GM13976 (cell line): ENCODE results near the gene CA9.

ENCODE experiments used
- DNase-seq: peaks from one replicate; pipeline ENCODE4 v3.0.0; 2012; ENCODE audit warnings: low spot score
- in situ Hi-C: fragments of 300-500 bp; cut with MboI; formaldehyde crosslinking; loops from one replicate; pipeline ENCODE4 v1.12.0; 2022; ENCODE audit warnings: low sequenced_read_pairs, mixed read lengths, inconsistent platforms; ENCODE audit not compliant: unreplicated experiment
- TF ChIP-seq, protein P1 (sequence below): IDR thresholded peaks from 2 replicates; pipeline ENCODE4 v1.5.1; 2012; ENCODE audit warnings: borderline replicate concordance, mild to moderate bottlenecking; ENCODE audit not compliant: insufficient read depth; ENCODE audit errors: extremely low read depth, missing control alignments, control extremely low read depth

Gene CA9

DNA sequence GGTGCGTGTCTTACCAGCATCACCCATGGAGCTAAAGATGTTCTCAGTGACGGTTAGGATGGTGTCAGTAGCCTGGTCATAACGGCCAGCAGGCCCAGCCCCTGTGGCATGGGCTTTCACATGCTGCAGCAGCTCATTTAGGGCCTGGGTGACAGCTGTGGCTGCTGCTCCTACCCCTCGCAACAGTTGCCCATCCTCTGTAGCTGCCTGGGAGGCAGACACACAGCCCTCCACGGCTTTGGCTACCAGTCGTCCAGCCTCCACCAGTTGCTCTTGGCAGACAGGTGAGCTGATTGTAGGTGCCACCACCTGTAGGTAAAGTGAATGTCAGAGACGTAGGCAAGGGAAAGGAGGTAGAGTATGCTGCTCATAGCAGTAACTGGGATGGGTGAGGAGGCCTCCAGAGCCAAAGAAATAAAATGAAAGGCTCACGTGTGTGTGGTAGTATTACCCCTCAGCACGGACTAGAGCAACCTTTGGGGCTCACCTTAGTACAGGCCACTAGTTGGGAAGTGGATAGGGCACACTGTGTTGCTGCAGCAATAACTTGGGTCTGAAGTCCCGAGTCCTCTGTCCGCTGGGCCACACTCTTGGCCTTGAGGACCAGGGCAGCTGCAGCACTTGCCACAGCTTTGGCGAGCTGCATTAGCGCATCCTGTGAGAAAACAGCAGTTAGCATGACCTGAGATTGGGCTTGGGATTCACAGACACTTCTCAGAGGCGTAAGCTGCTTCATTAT, 43.6 kb downstream of the CA9 start:
- TF ChIP-seq, protein P1, sequence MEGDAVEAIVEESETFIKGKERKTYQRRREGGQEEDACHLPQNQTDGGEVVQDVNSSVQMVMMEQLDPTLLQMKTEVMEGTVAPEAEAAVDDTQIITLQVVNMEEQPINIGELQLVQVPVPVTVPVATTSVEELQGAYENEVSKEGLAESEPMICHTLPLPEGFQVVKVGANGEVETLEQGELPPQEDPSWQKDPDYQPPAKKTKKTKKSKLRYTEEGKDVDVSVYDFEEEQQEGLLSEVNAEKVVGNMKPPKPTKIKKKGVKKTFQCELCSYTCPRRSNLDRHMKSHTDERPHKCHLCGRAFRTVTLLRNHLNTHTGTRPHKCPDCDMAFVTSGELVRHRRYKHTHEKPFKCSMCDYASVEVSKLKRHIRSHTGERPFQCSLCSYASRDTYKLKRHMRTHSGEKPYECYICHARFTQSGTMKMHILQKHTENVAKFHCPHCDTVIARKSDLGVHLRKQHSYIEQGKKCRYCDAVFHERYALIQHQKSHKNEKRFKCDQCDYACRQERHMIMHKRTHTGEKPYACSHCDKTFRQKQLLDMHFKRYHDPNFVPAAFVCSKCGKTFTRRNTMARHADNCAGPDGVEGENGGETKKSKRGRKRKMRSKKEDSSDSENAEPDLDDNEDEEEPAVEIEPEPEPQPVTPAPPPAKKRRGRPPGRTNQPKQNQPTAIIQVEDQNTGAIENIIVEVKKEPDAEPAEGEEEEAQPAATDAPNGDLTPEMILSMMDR, result no peak
- in situ Hi-C loops, result no loop called here
- DNase-seq, result no peak

DNA sequence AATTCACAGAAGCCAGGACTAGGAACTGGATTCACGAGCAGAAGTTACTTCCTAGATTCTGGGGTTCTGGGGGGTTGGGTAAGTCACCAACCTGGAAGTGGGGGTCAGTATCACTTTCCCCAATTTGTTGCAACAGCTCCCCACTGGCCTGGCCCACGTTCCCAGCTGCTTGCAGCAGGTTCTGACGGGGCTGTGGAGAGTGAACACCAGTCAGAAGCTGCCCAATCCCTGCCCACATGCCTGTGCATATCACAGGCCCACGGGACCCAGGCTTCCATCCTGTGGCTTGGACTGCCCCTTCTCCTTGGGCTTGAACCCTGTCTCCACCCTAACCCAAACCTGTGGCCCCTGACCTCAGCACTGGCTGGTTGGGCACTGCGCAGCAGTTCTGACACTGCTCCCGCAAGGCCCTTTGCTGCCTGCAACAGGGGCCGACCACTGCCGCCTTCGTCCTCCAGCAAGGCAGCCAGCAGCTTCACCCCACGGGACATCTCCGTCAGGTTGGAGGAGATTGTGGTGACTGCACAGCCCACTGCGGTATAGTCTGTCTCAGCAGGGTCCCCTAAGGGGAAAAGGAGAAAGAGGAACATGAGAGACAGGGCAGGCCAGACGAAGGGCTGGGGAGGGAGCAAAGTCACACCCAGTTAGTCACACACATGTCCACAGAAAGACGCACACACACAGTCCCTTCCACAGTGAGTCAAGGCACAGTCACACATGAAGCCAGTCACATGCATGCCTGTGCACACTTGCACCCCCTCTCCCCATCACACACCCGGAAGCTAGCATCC, 45.2 kb downstream of the CA9 start:
- TF ChIP-seq, protein P1, result no peak
- no peak for DNase-seq
- in situ Hi-C loops, result no loop called here

DNA sequence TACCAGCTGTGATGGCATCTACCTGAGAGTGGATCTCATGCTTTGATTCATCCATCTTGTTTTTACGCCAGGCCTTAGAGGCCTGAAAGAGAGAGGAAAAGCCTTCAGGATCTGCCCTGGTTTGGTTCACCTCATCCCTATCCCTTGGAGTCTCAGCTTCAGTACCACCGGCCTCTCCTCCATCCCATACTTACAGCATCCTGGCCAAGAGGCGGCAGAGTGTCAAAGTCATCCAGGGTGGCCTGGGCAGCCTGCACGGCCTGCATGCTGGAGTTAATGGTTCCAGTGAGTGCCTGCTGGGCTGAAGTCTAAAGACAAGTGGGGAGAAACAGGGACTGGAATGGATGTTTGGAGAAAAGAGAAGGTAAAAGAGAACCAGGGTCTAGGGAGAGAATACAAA, 45.8 kb downstream of the CA9 start:
- TF ChIP-seq, protein P1, result no peak
- in situ Hi-C loops, result no loop called here

DNA sequence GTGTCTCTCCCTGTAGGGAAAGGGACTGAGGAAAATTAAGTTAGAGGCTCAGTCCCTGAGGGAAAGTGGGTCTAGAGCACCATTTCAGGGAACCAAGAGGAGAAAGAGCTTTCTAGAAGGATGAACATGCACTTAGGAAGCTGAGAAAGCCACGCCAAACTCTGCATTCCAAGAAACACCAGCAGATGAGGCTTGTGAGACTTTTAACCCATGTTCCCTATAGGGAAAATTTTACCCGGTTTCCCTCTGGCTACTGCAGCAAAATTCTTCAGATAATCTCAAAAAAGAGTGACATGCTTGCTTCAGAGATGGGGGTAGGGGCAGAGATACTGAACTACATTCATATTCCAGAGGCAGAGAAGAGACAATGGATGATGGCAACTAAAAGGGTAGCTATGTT, 49.7 kb downstream of the CA9 start:
- TF ChIP-seq, protein P1, result no peak
- in situ Hi-C loops, result no loop called here
- no peak for DNase-seq

More for the DNA sequence above, 45.8 kb downstream of the CA9 start:
- no peak for DNase-seq

DNA sequence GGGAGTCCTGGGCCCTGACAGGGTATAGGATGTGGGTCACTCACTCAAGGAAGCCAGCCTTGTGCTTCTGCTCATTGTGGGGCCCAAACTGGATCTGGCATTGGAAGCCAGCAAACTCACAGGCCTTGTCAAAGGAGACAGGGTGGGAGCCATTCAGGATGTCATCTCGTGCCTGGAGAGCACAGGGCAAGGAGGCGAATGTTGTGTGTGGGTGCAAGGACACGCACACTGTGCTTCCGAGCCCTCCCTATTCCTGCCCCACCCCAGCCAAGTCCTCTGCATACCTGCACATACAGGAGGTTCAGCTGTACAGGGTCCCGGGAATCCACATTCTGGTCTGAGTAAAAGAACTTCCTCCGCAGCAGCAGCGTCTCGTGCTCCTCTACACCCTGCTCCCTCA, 50.2 kb downstream of the CA9 start:
- no peak for DNase-seq

DNA sequence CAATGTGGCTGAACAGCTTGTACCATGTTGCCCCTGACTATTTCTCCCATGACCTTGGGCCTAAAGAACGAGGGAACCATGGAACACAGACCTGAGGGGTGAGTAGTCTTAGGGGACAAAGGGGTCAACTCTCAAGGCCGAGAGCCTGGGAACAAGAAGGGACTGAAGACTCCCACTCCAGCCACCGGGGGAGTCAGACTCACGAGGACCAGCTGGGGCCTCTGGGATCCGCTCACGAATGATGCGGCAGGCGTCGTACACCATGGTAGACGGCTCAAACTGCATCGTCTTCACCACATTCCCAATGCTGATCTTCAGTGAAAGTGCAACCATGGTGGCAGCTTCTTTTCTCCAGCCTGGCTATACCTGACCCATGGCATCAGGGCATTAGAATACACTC, 51.6 kb downstream of the CA9 start:
- in situ Hi-C loops, result no loop called here
- TF ChIP-seq, protein P1, result no peak
- no peak for DNase-seq

More for the DNA sequence above, 50.2 kb downstream of the CA9 start:
- in situ Hi-C loops, result no loop called here
- TF ChIP-seq, protein P1, result no peak
